Smooth muscle cell of the brain vasculature (primary cell): ENCODE measurements around the gene TRPC4.
"Not testable (repeated sequence)": the region's sequence is repeated elsewhere in the genome, so short reads cannot be mapped to it uniquely, and the experiment has no call there.

Experiments
- DNase-seq: peaks from one replicate; pipeline ENCODE4 v3.0.0-alpha.2; 2012; ENCODE audit warnings: low read depth, low spot score

Gene TRPC4

GRCh38 chr13:37833411-37833810, 36.2 kb downstream of the TRPC4 start:
- DNase-seq: no peak

GRCh38 chr13:37816276-37816675, 53.3 kb downstream of the TRPC4 start:
- DNase-seq: no peak

GRCh38 chr13:37811441-37811840, 58.1 kb downstream of the TRPC4 start:
- DNase-seq: no peak

GRCh38 chr13:37806666-37807065, 62.9 kb downstream of the TRPC4 start:
- DNase-seq: no peak

- DNase-seq: no peak
These were observed 71.9 kb downstream of the TRPC4 start for GRCh38 chr13:37797631-37798030.

- DNase-seq: not testable (repeated sequence)
These were observed 72.8 kb downstream of the TRPC4 start for GRCh38 chr13:37796795-37797194.

GRCh38 chr13:37795326-37795725, 74.2 kb downstream of the TRPC4 start:
- DNase-seq: no peak

GRCh38 chr13:37791699-37792098, 77.9 kb downstream of the TRPC4 start:
- no peak for DNase-seq

GRCh38 chr13:37788346-37788745, 81.2 kb downstream of the TRPC4 start:
- DNase-seq: no peak

GRCh38 chr13:37777676-37778075, 91.9 kb downstream of the TRPC4 start:
- no peak for DNase-seq

GRCh38 chr13:37775871-37776270, 93.7 kb downstream of the TRPC4 start:
- DNase-seq: no peak

GRCh38 chr13:37772644-37773043, 96.9 kb downstream of the TRPC4 start:
- DNase-seq: no peak

- no peak for DNase-seq
These were observed 100.0 kb downstream of the TRPC4 start for GRCh38 chr13:37769545-37769944.

GRCh38 chr13:37769078-37769477, 100.5 kb downstream of the TRPC4 start:
- no peak for DNase-seq

GRCh38 chr13:37766502-37766901, 103.1 kb downstream of the TRPC4 start:
- no peak for DNase-seq

- DNase-seq: no peak
These were observed 114.2 kb downstream of the TRPC4 start for GRCh38 chr13:37755349-37755748.

GRCh38 chr13:37753776-37754175, 115.8 kb downstream of the TRPC4 start:
- no peak for DNase-seq

GRCh38 chr13:37752146-37752545, 117.4 kb downstream of the TRPC4 start:
- DNase-seq: no peak

- DNase-seq: no peak
These were observed 118.5 kb downstream of the TRPC4 start for GRCh38 chr13:37751025-37751424.

- no peak for DNase-seq
These were observed 120.7 kb downstream of the TRPC4 start for GRCh38 chr13:37748913-37749312.

- peak; percentile 32 for DNase-seq
These were observed 122.4 kb downstream of the TRPC4 start for GRCh38 chr13:37747071-37747612.

- no peak for DNase-seq
These were observed 128.0 kb downstream of the TRPC4 start for GRCh38 chr13:37741536-37741935.

GRCh38 chr13:37736045-37736444, 133.5 kb downstream of the TRPC4 start:
- DNase-seq: no peak

- no peak for DNase-seq
These were observed 134.3 kb downstream of the TRPC4 start for GRCh38 chr13:37735293-37735692.
